ENCODE measurements around the gene EXD3.

The EXD3 gene

GRCh38 chr9:137383784-137384756, 38.9 kb downstream of the EXD3 start:
- in situ Hi-C loops (cut with HindIII; ENCODE audit: low pct_ligation_motif_present, low sequenced_read_pairs), result no loop called here
- Histone ChIP-seq H3K36me3 (replicated peaks) (no peaks in the 10 kb centered on the region), H3K27ac (no peak overlapping the region), H3K4me3 (ENCODE audit: low read depth, low read length) (no peak overlapping the region), H3K27me3 (replicated peaks) (no peaks in the 10 kb centered on the region)
- DNase-seq, result no peak
- TF ChIP-seq CTCF (IDR thresholded peaks at IDR 0.05; ENCODE audit: low read depth, low read length, missing control alignments), result no peak

- in situ Hi-C loops (cut with HindIII; ENCODE audit: low pct_ligation_motif_present, low sequenced_read_pairs), result no loop called here
- TF ChIP-seq CTCF (IDR thresholded peaks at IDR 0.05; ENCODE audit: low read depth, low read length, missing control alignments), result no peak
- H3K27me3 ChIP-seq (replicated peaks), result no peaks in the 10 kb centered on the region
- H3K4me3 ChIP-seq (ENCODE audit: low read depth, low read length), result no peak overlapping the region
- no peaks in the 10 kb centered on the region for H3K36me3 ChIP-seq (replicated peaks)
- no peak for DNase-seq
- H3K27ac ChIP-seq, result no peak overlapping the region
These were observed 39.7 kb downstream of the EXD3 start for GRCh38 chr9:137383081-137383783.

GRCh38 chr9:137382444-137383080, 40.4 kb downstream of the EXD3 start:
- no peak for DNase-seq
- no peak for TF ChIP-seq CTCF (IDR thresholded peaks at IDR 0.05; ENCODE audit: low read depth, low read length, missing control alignments)
- H3K36me3 ChIP-seq (replicated peaks), result no peaks in the 10 kb centered on the region
- no peaks in the 10 kb centered on the region for H3K27me3 ChIP-seq (replicated peaks)
- H3K27ac ChIP-seq, result no peak overlapping the region
- in situ Hi-C loops (cut with HindIII; ENCODE audit: low pct_ligation_motif_present, low sequenced_read_pairs), result no loop called here
- no peak overlapping the region for H3K4me3 ChIP-seq (ENCODE audit: low read depth, low read length)

GRCh38 chr9:137381501-137382443, 41.2 kb downstream of the EXD3 start:
- no peaks in the 10 kb centered on the region for H3K36me3 ChIP-seq (replicated peaks)
- H3K27ac ChIP-seq, result no peak overlapping the region
- H3K4me3 ChIP-seq (ENCODE audit: low read depth, low read length), result no peak overlapping the region
- no peaks in the 10 kb centered on the region for H3K27me3 ChIP-seq (replicated peaks)
- TF ChIP-seq CTCF (IDR thresholded peaks at IDR 0.05; ENCODE audit: low read depth, low read length, missing control alignments), result no peak
- in situ Hi-C loops (cut with HindIII; ENCODE audit: low pct_ligation_motif_present, low sequenced_read_pairs), result no loop called here
- DNase-seq, result no peak

GRCh38 chr9:137380606-137381005, 42.4 kb downstream of the EXD3 start:
- H3K36me3 ChIP-seq (replicated peaks), result no peaks in the 10 kb centered on the region
- H3K4me3 ChIP-seq (ENCODE audit: low read depth, low read length), result no peak overlapping the region
- no peaks in the 10 kb centered on the region for H3K27me3 ChIP-seq (replicated peaks)
- no peak overlapping the region for H3K27ac ChIP-seq
- no peak for TF ChIP-seq CTCF (IDR thresholded peaks at IDR 0.05; ENCODE audit: low read depth, low read length, missing control alignments)
- in situ Hi-C loops (cut with HindIII; ENCODE audit: low pct_ligation_motif_present, low sequenced_read_pairs), result no loop called here
- no peak for DNase-seq

Data from brain microvascular endothelial cell (primary cell).